ENCODE results near the gene SCNN1A.

The SCNN1A gene

DNA sequence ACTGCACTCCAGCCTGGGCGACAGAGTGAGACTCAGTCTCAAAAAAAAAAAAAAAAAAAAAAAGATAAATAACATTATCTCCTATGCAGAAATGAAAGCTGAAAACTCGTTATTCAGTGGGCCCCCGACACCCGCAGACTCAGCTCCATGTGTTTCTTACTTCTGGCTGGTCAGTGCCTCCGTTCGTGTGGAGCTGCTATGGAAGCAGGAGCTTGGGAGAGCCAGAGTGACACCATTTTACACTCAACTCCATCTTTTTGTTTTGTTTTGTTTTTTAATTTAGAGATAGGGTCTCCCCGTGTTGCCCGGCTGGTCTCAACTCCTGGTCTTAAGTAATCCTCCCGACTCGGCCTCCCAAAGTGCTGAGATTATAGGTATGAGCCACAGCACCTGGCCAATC lies 78.2 kb downstream of the SCNN1A start:
- H3K79me2 ChIP-seq (ENCODE audit: insufficient read depth, low read length): no peaks in the 10 kb centered on the region
- no peaks in the 10 kb centered on the region for H3F3A ChIP-seq (ENCODE audit: insufficient read depth, low read length)
- H3K4me2 ChIP-seq (ENCODE audit: low read length): no peak overlapping the region
- no peaks in the 10 kb centered on the region for H3K4me1 ChIP-seq (ENCODE audit: insufficient read depth, low read length, severe bottlenecking)
- no peaks in the 10 kb centered on the region for H3K9me3 ChIP-seq (ENCODE audit: low read length)
- no peaks in the 10 kb centered on the region for H3K9me2 ChIP-seq (ENCODE audit: low read depth, low read length)
- H3K27ac ChIP-seq (ENCODE audit: low read depth, low read length, poor library complexity, severe bottlenecking): no peak overlapping the region
- H3K36me3 ChIP-seq (ENCODE audit: insufficient read depth, low read length): no peaks in the 10 kb centered on the region
- H2AFZ ChIP-seq (ENCODE audit: low read length): no peak overlapping the region
- H3K9ac ChIP-seq (ENCODE audit: low read length): no peak overlapping the region
- no peaks in the 10 kb centered on the region; the same call in 1 of the 2 replicates for H3K27me3 ChIP-seq (ENCODE audit: insufficient read depth, low read length)
- no peaks in the 10 kb centered on the region for H4K20me1 ChIP-seq (ENCODE audit: insufficient read depth, low read length)
- TF ChIP-seq, protein P1, sequence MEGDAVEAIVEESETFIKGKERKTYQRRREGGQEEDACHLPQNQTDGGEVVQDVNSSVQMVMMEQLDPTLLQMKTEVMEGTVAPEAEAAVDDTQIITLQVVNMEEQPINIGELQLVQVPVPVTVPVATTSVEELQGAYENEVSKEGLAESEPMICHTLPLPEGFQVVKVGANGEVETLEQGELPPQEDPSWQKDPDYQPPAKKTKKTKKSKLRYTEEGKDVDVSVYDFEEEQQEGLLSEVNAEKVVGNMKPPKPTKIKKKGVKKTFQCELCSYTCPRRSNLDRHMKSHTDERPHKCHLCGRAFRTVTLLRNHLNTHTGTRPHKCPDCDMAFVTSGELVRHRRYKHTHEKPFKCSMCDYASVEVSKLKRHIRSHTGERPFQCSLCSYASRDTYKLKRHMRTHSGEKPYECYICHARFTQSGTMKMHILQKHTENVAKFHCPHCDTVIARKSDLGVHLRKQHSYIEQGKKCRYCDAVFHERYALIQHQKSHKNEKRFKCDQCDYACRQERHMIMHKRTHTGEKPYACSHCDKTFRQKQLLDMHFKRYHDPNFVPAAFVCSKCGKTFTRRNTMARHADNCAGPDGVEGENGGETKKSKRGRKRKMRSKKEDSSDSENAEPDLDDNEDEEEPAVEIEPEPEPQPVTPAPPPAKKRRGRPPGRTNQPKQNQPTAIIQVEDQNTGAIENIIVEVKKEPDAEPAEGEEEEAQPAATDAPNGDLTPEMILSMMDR (IDR thresholded peaks at IDR 0.05; ENCODE audit: low read length): no peak
- TF ChIP-seq EZH2 (IDR thresholded peaks at IDR 0.05; ENCODE audit: borderline replicate concordance, low read length): no peak
- no peak overlapping the region for H3K4me3 ChIP-seq (ENCODE audit: low read depth, low read length, poor library complexity, severe bottlenecking)

Measured in OCI-LY1 (cell line).